C1 segment of cervical spinal cord (tissue), 14 donors: ENCODE data around the gene LMO3.
A peak's percentile ranks its signal among the peaks of the same experiment; 100 is the strongest.
"Not testable (repeated sequence)": the region's sequence is repeated elsewhere in the genome, so short reads cannot be mapped to it uniquely, and the experiment has no call there.

Experiments used
- DNase-seq, 14 donors: peaks; one replicate each; lab custom pipeline; 2025; lab: John Stamatoyannopoulos, UW

The LMO3 gene

GRCh38 chr12:16545836-16546235 lies 60.1 kb downstream of the LMO3 start:
- no peak for DNase-seq

GRCh38 chr12:16542586-16542985 lies 63.4 kb downstream of the LMO3 start:
- DNase-seq, result no peak

- DNase-seq, result not testable (repeated sequence)
These were observed 68.3 kb downstream of the LMO3 start for GRCh38 chr12:16537652-16538051.

GRCh38 chr12:16531621-16532020 lies 74.3 kb downstream of the LMO3 start:
- peak in 1 of 14 donors; percentile 8 for DNase-seq

GRCh38 chr12:16530268-16530850 lies 75.6 kb downstream of the LMO3 start:
- DNase-seq, result no peak

GRCh38 chr12:16526693-16527092 lies 79.3 kb downstream of the LMO3 start:
- DNase-seq, result no peak

- no peak for DNase-seq
These were observed 81.6 kb downstream of the LMO3 start for GRCh38 chr12:16524378-16524777.

- DNase-seq, result no peak
These were observed 82.0 kb downstream of the LMO3 start for GRCh38 chr12:16523951-16524331.

GRCh38 chr12:16523284-16523950 lies 82.5 kb downstream of the LMO3 start:
- no peak for DNase-seq

GRCh38 chr12:16520328-16520727 lies 85.6 kb downstream of the LMO3 start:
- DNase-seq, result no peak

GRCh38 chr12:16515666-16516065 lies 90.3 kb downstream of the LMO3 start:
- DNase-seq, result no peak

- no peak for DNase-seq
These were observed 92.7 kb downstream of the LMO3 start for GRCh38 chr12:16513231-16513630.

- DNase-seq, result no peak
These were observed 96.6 kb downstream of the LMO3 start for GRCh38 chr12:16509411-16509810.

GRCh38 chr12:16506394-16506793 lies 99.6 kb downstream of the LMO3 start:
- DNase-seq, result no peak

GRCh38 chr12:16504200-16504599 lies 101.8 kb downstream of the LMO3 start:
- no peak for DNase-seq

GRCh38 chr12:16499611-16500010 lies 106.4 kb downstream of the LMO3 start:
- DNase-seq, result no peak
